ENCODE measurements around the gene KIF21B. TPM values are rescaled to one million over a fixed set of nuclear protein-coding genes. Genes with fewer than 3 reads are reported as not detected.

The KIF21B gene
- total and polyA plus RNA-seq, 8 donors, result 2.0 to 15.1 (median 9.5) TPM

DNA sequence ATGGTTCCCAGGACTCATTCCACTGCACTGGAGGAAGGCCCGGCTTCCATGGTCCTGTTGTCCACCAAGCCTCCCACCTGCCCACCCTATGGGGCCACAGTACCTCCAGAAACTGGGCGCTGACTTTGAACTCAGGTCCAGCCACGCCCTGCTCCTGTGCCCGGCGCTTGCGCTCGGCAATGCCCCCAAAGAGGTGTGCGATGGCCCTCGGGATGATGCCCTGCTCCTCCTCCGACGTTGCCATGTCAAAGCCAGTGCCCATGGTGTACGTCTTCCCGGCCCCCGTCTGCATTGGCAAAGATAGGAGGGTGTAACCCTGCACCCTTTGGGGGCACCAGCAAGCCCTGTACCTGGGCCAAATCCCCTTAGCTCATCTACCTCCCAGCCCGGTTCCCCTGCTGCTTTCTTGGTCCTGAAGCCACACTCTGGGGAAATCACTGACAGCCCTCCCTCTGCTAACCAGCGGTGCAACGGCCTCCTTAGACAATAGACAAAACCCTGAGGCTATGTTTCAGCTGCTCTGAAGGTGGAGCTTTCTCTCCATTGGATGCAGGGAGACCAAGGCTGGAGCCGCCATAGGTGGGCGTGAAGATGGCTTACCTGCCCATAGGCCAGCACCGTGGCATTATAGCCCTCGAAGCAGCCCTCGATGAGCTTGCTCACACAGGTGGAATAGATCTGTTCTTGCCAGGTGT is 14.7 kb downstream of the KIF21B start:
- intact Hi-C loops (cut with DNase I), result no loop called here
- ATAC-seq, result no peak

DNA sequence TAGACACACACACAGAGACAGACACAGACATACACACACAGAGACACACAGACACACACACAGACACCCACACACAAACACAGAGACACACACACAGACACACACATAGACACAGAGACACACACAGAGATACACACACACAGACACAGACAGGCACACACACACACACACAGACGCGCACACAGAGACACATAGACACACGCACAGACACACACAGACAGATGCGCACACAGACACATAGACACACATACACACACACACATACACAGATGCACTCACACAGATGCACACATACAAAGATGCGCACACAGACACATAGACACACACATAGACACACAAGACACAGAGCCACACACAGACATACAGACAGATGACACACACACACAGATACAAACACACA is 16.0 kb downstream of the KIF21B start:
- Histone ChIP-seq H3K36me3 (peaks cover 0 to 37% of the 10 kb centered on the region in 2 donors), H3K27ac (no peak overlapping the region), H3K27me3 (peaks cover 0 to 12% of the 10 kb centered on the region in 2 donors), H3K4me3 (no peak overlapping the region), H3K9me3 (no peaks in the 10 kb centered on the region), H3K4me1 (peaks cover 0 to 20% of the 10 kb centered on the region in 2 donors)
- DNase-seq, result no peak
- TF ChIP-seq, protein P1, sequence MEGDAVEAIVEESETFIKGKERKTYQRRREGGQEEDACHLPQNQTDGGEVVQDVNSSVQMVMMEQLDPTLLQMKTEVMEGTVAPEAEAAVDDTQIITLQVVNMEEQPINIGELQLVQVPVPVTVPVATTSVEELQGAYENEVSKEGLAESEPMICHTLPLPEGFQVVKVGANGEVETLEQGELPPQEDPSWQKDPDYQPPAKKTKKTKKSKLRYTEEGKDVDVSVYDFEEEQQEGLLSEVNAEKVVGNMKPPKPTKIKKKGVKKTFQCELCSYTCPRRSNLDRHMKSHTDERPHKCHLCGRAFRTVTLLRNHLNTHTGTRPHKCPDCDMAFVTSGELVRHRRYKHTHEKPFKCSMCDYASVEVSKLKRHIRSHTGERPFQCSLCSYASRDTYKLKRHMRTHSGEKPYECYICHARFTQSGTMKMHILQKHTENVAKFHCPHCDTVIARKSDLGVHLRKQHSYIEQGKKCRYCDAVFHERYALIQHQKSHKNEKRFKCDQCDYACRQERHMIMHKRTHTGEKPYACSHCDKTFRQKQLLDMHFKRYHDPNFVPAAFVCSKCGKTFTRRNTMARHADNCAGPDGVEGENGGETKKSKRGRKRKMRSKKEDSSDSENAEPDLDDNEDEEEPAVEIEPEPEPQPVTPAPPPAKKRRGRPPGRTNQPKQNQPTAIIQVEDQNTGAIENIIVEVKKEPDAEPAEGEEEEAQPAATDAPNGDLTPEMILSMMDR (IDR thresholded peaks at IDR 0.05), result no peak
- intact Hi-C loops (cut with DNase I), result no loop called here
- no peak for ATAC-seq

More for the DNA sequence above, 14.7 kb downstream of the KIF21B start:
- TF ChIP-seq, protein P1 (IDR thresholded peaks at IDR 0.05), result no peak
- Histone ChIP-seq H3K9me3 (no peaks in the 10 kb centered on the region), H3K4me1 (peaks cover 0 to 33% of the 10 kb centered on the region in 2 donors), H3K27me3 (peaks cover 0 to 24% of the 10 kb centered on the region in 2 donors), H3K36me3 (peaks cover 0 to 24% of the 10 kb centered on the region in 2 donors), H3K27ac (no peak overlapping the region), H3K4me3 (no peak overlapping the region)
- DNase-seq, result no peak

DNA sequence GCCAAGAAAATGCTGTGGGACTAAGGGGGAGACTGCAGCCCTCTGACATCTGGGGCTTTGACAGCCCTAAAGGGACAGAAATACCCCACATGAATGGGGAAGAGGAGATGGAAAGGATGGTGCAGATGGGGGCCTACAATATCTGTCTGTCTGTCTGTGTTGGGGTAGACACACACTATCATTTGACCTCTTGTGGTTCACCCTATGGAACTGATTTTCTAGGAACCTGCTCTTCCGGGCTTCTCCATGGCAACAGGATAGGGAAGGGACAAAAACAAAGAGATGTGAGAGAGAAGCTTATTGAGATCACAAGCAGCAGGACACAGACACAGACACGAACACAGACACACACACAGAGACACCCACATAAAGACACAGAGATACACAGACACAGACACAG is 17.1 kb downstream of the KIF21B start:
- intact Hi-C loops (cut with DNase I), result no loop called here
- ATAC-seq (no peak), DNase-seq (no peak)
- TF ChIP-seq, protein P1 (IDR thresholded peaks at IDR 0.05), result no peak
- H3K4me3 ChIP-seq, result no peak overlapping the region
- H3K27me3 ChIP-seq, result peaks cover 0 to 5% of the 10 kb centered on the region in 2 donors
- peaks cover 0 to 45% of the 10 kb centered on the region in 2 donors for H3K36me3 ChIP-seq
- H3K27ac ChIP-seq, result no peak overlapping the region
- H3K4me1 ChIP-seq, result peaks cover 0 to 13% of the 10 kb centered on the region in 2 donors
- no peaks in the 10 kb centered on the region for H3K9me3 ChIP-seq

DNA sequence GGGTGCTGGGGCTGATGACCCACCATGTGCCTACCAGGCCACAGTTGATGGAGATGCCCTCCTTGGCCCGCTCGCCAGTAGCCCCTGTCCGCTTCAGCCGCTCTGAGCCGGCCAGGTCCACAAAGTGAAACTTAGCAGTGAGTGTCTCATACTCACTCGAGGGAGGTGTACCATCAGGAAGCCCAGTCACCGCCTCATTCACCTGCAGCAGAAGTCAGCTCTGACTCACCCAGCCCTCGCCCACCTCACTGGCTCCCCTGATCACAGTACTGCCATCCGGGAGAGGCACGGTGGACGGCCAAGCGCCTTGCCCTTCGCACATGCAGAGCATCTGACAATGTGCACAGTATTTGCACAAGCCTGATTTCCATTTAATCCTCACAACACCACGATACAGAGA is 18.8 kb downstream of the KIF21B start:
- Histone ChIP-seq H3K36me3 (peaks cover 0 to 62% of the 10 kb centered on the region in 2 donors), H3K9me3 (no peaks in the 10 kb centered on the region), H3K4me1 (peaks cover 0 to 5% of the 10 kb centered on the region in 2 donors), H3K27me3 (no peaks in the 10 kb centered on the region), H3K27ac (no peak overlapping the region), H3K4me3 (no peak overlapping the region)
- intact Hi-C loops (cut with DNase I), result no loop called here
- ATAC-seq (no peak), DNase-seq (no peak)
- TF ChIP-seq, protein P1 (IDR thresholded peaks at IDR 0.05), result no peak

DNA sequence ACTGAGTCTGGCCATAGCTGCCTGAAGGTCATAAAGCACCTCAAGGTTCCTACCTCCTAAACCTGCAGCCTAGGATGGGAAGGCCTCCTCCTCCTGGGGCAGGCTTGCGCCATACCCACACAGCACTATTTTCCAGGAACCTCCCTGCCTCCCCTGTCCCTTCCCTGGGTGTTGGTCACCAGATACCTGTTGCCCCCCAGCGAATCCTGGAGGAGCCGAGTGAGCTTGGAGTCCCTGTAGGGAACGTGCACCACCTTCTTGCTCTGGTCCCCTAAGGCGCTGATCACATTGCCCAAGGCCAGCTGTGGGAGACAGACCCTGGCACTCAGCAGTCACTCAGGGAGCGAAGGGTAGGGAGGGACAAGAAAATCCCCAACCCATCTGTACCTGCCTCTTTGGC is 19.4 kb downstream of the KIF21B start:
- H3K4me3 ChIP-seq, result no peak overlapping the region
- H3K27me3 ChIP-seq, result no peaks in the 10 kb centered on the region
- no peak overlapping the region for H3K27ac ChIP-seq
- TF ChIP-seq, protein P1 (IDR thresholded peaks at IDR 0.05), result no peak
- no peak for ATAC-seq
- intact Hi-C loops (cut with DNase I), result no loop called here
- peaks cover 0 to 68% of the 10 kb centered on the region in 2 donors for H3K36me3 ChIP-seq
- DNase-seq, result no peak
- H3K4me1 ChIP-seq, result no peaks in the 10 kb centered on the region
- no peaks in the 10 kb centered on the region for H3K9me3 ChIP-seq

Measured in left lung (tissue), 10 donors.